WTC11 (cell line): Measurements from ENCODE around the gene CELF6. TPM values are rescaled to one million over a fixed set of nuclear protein-coding genes. Genes with fewer than 3 reads are reported as not detected.

Experiments
- ATAC-seq: fragments of 200-7000 bp; cut with Tn5 transposase; 2 replicates; pipeline ENCODE4 v1.10.0; 2021; ENCODE audit warnings: mild to moderate bottlenecking, moderate library complexity
- CTCF ChIA-PET: fragments of 300-600 bp; sonication (Branson Sonifier 250); formaldehyde crosslinking; loops from one replicate; lab custom pipeline; 2021; ENCODE audit warnings: antibody characterized with exemption; lab: Charles Lee
- POLR2A ChIA-PET: fragments of 350-600 bp; sonication (Branson Sonifier 250); formaldehyde crosslinking; loops from one replicate; lab custom pipeline; 2021; ENCODE audit warnings: antibody characterized with exemption; lab: Charles Lee
- DNase-seq: peaks from one replicate; pipeline ENCODE4 v3.0.0; 2021; ENCODE audit warnings: low spot score
- H3K27ac Mint-ChIP-seq: 2 replicates; pipeline ENCODE4 v1.8.0; 2021; ENCODE audit warnings: mixed read lengths
- H3K27me3 Mint-ChIP-seq: 2 replicates; pipeline ENCODE4 v1.8.0; 2021; ENCODE audit warnings: low read depth, mild to moderate bottlenecking, moderate library complexity, mixed read lengths
- H3K36me3 Mint-ChIP-seq: 2 replicates; pipeline ENCODE4 v1.8.0; 2021; ENCODE audit warnings: mixed read lengths
- H3K4me1 Mint-ChIP-seq: 2 replicates; pipeline ENCODE4 v1.8.0; 2022; ENCODE audit warnings: mixed read lengths
- H3K4me3 Mint-ChIP-seq: 2 replicates; pipeline ENCODE4 v1.8.0; 2021; ENCODE audit warnings: mild to moderate bottlenecking, moderate library complexity, mixed read lengths
- H3K9me3 Mint-ChIP-seq: 2 replicates; pipeline ENCODE4 v1.8.0; 2021; ENCODE audit warnings: mixed read lengths
- ATF1 ChIP-seq: sonication (generic); formaldehyde crosslinking; IDR thresholded peaks from 2 replicates; pipeline ENCODE4 v1.8.1; 2023; ENCODE audit warnings: mild to moderate bottlenecking, moderate library complexity, missing genetic modification reagents
- CREB1 ChIP-seq: sonication (generic); formaldehyde crosslinking; IDR thresholded peaks from 2 replicates; pipeline ENCODE4 v1.8.0; 2023; ENCODE audit warnings: mild to moderate bottlenecking, missing genetic modification reagents
- CREM ChIP-seq: sonication (generic); formaldehyde crosslinking; IDR thresholded peaks from 2 replicates; pipeline ENCODE4 v1.8.1; 2022; ENCODE audit warnings: mild to moderate bottlenecking, missing genetic modification reagents, moderate library complexity
- ESRRA ChIP-seq: sonication (generic); formaldehyde crosslinking; IDR thresholded peaks from 2 replicates; pipeline ENCODE4 v1.8.1; 2022; ENCODE audit warnings: mild to moderate bottlenecking, missing genetic modification reagents, borderline replicate concordance
- HMGA2 ChIP-seq: fragments of 250-450 bp; sonication (Bioruptor Pico); IDR thresholded peaks from 2 replicates; pipeline ENCODE4 v1.4.0; 2021; ENCODE audit warnings: mild to moderate bottlenecking, moderate library complexity
- MXD4 ChIP-seq: fragments of 250-450 bp; sonication (Bioruptor Pico); IDR thresholded peaks from 2 replicates; pipeline ENCODE4 v1.8.0; 2021; ENCODE audit warnings: mild to moderate bottlenecking, moderate library complexity, borderline replicate concordance
- OVOL2 ChIP-seq: fragments of 250-450 bp; sonication (Bioruptor Pico); IDR thresholded peaks from 2 replicates; pipeline ENCODE4 v1.9.0; 2021; ENCODE audit warnings: mild to moderate bottlenecking, borderline replicate concordance
- SMAD3 ChIP-seq: sonication (generic); formaldehyde crosslinking; IDR thresholded peaks from 2 replicates; pipeline ENCODE4 v1.8.0; 2022; ENCODE audit warnings: missing genetic modification reagents, mild to moderate bottlenecking, borderline replicate concordance
- TEAD4 ChIP-seq: sonication (generic); formaldehyde crosslinking; IDR thresholded peaks from 2 replicates; pipeline ENCODE4 v1.8.0; 2022; ENCODE audit warnings: mild to moderate bottlenecking, missing genetic modification reagents
- total RNA-seq: library from RNA; stranded (reverse); gene quantifications from 3 replicates; pipeline ENCODE4 v1.2.3, GENCODE V29; 2021
- TF ChIP-seq, protein P1 (sequence below): sonication (generic); formaldehyde crosslinking; IDR thresholded peaks from 2 replicates; pipeline ENCODE4 v1.8.0; 2023; ENCODE audit warnings: mild to moderate bottlenecking, missing genetic modification reagents
- TF ChIP-seq, protein P2 (sequence below): fragments of 250-450 bp; sonication (Bioruptor Pico); IDR thresholded peaks from 2 replicates; pipeline ENCODE4 v1.9.0; 2021; ENCODE audit warnings: mild to moderate bottlenecking
- TF ChIP-seq, protein P3 (sequence below): fragments of 250-450 bp; sonication (Bioruptor Pico); IDR thresholded peaks from 2 replicates; pipeline ENCODE4 v1.9.0; 2021; ENCODE audit warnings: moderate library complexity, mild to moderate bottlenecking, inconsistent platforms, borderline replicate concordance
- TF ChIP-seq, protein P4 (sequence below): fragments of 250-450 bp; sonication (Bioruptor Pico); IDR thresholded peaks from 2 replicates; pipeline ENCODE4 v1.8.0; 2021; ENCODE audit warnings: mild to moderate bottlenecking
- TF ChIP-seq, protein P5 (sequence below): sonication (generic); formaldehyde crosslinking; IDR thresholded peaks from 2 replicates; pipeline ENCODE4 v1.8.1; 2023; ENCODE audit warnings: mild to moderate bottlenecking, missing genetic modification reagents

The CELF6 gene
- total RNA-seq, 1 experiment from 2014 or later = not detected

DNA sequence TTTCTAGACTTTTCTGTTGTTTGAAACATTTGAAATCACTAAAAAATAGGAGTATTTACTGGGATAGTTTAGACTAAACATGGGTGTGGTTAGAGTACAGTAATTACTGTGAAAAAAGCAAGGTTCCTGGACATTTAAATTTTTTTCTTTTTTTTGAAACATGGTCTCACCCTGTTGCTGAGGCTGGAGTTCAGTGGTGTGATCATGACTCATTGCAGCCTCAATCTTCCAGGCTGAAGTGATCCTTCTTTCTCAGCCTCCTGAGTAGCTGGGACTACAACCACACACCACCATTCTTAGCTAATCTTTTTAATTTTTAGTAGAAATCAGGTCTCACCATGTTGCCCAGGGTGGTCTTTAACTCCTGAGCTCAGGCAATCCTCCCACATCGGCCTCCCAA is 20.4 kb upstream of the CELF6 start:
- Mint-ChIP-seq H3K4me3 (no peak overlapping the region), H3K27me3 (no peaks in the 10 kb centered on the region), H3K4me1 (peaks cover 10% of the 10 kb centered on the region), H3K27ac (no peak overlapping the region), H3K36me3 (peaks cover 2% of the 10 kb centered on the region)
- ATAC-seq (no peak), DNase-seq (no peak)
- CTCF ChIA-PET = no interaction called here
- TF ChIP-seq, protein P1, sequence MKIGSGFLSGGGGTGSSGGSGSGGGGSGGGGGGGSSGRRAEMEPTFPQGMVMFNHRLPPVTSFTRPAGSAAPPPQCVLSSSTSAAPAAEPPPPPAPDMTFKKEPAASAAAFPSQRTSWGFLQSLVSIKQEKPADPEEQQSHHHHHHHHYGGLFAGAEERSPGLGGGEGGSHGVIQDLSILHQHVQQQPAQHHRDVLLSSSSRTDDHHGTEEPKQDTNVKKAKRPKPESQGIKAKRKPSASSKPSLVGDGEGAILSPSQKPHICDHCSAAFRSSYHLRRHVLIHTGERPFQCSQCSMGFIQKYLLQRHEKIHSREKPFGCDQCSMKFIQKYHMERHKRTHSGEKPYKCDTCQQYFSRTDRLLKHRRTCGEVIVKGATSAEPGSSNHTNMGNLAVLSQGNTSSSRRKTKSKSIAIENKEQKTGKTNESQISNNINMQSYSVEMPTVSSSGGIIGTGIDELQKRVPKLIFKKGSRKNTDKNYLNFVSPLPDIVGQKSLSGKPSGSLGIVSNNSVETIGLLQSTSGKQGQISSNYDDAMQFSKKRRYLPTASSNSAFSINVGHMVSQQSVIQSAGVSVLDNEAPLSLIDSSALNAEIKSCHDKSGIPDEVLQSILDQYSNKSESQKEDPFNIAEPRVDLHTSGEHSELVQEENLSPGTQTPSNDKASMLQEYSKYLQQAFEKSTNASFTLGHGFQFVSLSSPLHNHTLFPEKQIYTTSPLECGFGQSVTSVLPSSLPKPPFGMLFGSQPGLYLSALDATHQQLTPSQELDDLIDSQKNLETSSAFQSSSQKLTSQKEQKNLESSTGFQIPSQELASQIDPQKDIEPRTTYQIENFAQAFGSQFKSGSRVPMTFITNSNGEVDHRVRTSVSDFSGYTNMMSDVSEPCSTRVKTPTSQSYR (CRISPR knock-in tag) = no peak
- TF ChIP-seq OVOL2 (CRISPR knock-in tag) = no peak
- TF ChIP-seq CREB1 (CRISPR knock-in tag) = no peak
- TF ChIP-seq, all 79 proteins: peak for 0
- POLR2A ChIA-PET = no interaction called here
- no peaks in the 10 kb centered on the region for H3K9me3 Mint-ChIP-seq

DNA sequence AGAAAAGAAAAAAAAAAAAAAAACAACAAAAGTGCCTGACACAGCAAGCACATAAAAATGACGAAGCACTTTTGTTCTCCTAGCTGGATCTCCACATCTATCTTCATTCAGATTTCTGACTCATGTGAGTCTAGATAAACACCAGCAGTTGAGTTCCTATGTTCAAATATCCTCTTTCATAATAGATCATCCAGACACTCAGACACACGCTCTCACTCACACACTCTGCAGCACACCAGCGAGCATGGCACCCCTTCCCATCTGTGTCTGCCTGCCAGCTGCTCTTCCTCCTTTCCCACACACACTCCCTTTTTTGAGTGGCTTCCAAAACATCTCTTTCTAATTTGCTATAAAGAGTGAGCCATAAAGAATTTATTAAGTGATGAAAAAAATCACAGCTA is 19.8 kb upstream of the CELF6 start:
- TF ChIP-seq HMGA2 (CRISPR knock-in tag) (no peak), SMAD3 (CRISPR knock-in tag) (no peak)
- TF ChIP-seq, protein P2, sequence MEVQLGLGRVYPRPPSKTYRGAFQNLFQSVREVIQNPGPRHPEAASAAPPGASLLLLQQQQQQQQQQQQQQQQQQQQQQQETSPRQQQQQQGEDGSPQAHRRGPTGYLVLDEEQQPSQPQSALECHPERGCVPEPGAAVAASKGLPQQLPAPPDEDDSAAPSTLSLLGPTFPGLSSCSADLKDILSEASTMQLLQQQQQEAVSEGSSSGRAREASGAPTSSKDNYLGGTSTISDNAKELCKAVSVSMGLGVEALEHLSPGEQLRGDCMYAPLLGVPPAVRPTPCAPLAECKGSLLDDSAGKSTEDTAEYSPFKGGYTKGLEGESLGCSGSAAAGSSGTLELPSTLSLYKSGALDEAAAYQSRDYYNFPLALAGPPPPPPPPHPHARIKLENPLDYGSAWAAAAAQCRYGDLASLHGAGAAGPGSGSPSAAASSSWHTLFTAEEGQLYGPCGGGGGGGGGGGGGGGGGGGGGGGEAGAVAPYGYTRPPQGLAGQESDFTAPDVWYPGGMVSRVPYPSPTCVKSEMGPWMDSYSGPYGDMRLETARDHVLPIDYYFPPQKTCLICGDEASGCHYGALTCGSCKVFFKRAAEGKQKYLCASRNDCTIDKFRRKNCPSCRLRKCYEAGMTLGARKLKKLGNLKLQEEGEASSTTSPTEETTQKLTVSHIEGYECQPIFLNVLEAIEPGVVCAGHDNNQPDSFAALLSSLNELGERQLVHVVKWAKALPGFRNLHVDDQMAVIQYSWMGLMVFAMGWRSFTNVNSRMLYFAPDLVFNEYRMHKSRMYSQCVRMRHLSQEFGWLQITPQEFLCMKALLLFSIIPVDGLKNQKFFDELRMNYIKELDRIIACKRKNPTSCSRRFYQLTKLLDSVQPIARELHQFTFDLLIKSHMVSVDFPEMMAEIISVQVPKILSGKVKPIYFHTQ (CRISPR knock-in tag) = no peak
- H3K4me3 Mint-ChIP-seq = no peak overlapping the region
- H3K4me1 Mint-ChIP-seq = peaks cover 10% of the 10 kb centered on the region
- no peak for DNase-seq
- no peaks in the 10 kb centered on the region for H3K27me3 Mint-ChIP-seq
- CTCF ChIA-PET = interaction anchor here (1.1 kb wide), 1 partner anchor 9 kb away, joined by 3 read pairs; no protein-coding TSS in a partner anchor
- no peak for ATAC-seq
- H3K36me3 Mint-ChIP-seq = no peaks in the 10 kb centered on the region
- POLR2A ChIA-PET = no interaction called here
- no peaks in the 10 kb centered on the region for H3K9me3 Mint-ChIP-seq
- H3K27ac Mint-ChIP-seq = no peak overlapping the region

DNA sequence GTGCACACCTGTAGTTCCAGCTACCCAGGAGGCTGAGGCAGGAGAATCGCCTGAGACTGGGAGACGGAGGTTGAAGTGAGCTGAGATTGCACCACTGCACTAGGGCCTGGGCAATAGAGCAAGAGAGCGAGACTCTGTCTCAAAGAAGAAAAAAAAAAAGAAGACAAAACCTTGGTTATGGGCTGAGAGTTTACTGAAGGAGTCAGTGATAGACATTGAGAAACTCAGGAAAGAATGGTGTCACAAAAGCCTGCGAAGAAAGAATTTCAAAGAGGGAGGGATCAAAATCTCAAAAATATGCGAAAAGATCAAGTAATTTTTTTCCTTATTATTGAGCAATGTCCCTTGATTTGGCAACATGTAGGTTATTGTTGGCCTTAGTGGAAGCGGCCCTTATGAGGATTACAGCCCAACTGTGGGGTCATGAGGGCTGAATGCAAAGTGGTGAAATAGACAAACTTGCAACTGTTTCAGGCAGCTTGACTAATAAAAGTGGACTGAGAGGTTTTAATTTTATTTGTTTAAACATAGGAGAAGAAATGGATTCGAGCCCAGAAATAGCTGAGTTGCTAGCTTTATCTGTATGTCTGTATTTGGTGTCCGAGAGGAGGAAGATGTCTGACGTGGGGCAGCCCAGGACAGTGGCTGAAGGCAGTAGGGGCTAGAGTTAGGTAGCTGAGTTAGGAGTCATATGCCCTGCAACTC is 18.8 kb upstream of the CELF6 start:
- TF ChIP-seq MXD4 (CRISPR knock-in tag) (no peak), ATF1 (CRISPR knock-in tag) (no peak)
- Mint-ChIP-seq H3K4me3 (no peak overlapping the region), H3K4me1 (peaks cover 10% of the 10 kb centered on the region), H3K36me3 (no peaks in the 10 kb centered on the region), H3K9me3 (no peaks in the 10 kb centered on the region), H3K27ac (no peak overlapping the region), H3K27me3 (no peaks in the 10 kb centered on the region)
- ChIA-PET POLR2A (no interaction called here), CTCF (interaction anchor here (1.0 to 1.1 kb wide), 2 partner anchors 8 to 261 kb away, joined by 3 to 4 read pairs; no protein-coding TSS in a partner anchor)
- ATAC-seq (no peak), DNase-seq (no peak)

DNA sequence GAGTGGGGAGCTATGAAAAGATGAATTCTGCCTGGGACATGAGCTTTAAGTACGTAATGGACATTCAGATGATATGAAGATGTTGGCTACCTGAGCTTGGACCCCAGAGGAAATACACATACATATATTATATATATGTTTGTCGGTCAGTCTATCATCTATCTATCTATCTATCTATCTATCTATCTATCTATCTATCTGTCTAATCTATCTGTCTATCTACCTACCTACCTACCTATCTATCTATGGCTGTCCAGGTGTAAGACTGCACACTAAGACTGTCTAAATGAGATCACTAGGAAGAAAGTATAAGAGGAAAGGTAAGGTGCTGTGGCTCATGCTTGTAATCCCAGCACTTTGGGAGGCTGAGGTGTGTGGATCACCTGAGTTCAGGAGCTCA is 18.2 kb upstream of the CELF6 start:
- H3K27ac Mint-ChIP-seq = no peak overlapping the region
- H3K4me3 Mint-ChIP-seq = no peak overlapping the region
- ATAC-seq (no peak), DNase-seq (no peak)
- peaks cover 10% of the 10 kb centered on the region for H3K4me1 Mint-ChIP-seq
- no peak for TF ChIP-seq ESRRA (CRISPR knock-in tag)
- no peak for TF ChIP-seq CREM (CRISPR knock-in tag)
- no peak for TF ChIP-seq TEAD4 (CRISPR knock-in tag)
- no peak for TF ChIP-seq OVOL2 (CRISPR knock-in tag)
- TF ChIP-seq, protein P3, sequence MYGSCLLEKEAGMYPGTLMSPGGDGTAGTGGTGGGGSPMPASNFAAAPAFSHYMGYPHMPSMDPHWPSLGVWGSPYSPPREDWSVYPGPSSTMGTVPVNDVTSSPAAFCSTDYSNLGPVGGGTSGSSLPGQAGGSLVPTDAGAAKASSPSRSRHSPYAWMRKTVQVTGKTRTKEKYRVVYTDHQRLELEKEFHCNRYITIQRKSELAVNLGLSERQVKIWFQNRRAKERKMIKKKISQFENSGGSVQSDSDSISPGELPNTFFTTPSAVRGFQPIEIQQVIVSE (CRISPR knock-in tag) = no peak
- TF ChIP-seq, protein P4, sequence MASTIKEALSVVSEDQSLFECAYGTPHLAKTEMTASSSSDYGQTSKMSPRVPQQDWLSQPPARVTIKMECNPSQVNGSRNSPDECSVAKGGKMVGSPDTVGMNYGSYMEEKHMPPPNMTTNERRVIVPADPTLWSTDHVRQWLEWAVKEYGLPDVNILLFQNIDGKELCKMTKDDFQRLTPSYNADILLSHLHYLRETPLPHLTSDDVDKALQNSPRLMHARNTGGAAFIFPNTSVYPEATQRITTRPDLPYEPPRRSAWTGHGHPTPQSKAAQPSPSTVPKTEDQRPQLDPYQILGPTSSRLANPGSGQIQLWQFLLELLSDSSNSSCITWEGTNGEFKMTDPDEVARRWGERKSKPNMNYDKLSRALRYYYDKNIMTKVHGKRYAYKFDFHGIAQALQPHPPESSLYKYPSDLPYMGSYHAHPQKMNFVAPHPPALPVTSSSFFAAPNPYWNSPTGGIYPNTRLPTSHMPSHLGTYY (CRISPR knock-in tag) = no peak
- TF ChIP-seq, protein P5, sequence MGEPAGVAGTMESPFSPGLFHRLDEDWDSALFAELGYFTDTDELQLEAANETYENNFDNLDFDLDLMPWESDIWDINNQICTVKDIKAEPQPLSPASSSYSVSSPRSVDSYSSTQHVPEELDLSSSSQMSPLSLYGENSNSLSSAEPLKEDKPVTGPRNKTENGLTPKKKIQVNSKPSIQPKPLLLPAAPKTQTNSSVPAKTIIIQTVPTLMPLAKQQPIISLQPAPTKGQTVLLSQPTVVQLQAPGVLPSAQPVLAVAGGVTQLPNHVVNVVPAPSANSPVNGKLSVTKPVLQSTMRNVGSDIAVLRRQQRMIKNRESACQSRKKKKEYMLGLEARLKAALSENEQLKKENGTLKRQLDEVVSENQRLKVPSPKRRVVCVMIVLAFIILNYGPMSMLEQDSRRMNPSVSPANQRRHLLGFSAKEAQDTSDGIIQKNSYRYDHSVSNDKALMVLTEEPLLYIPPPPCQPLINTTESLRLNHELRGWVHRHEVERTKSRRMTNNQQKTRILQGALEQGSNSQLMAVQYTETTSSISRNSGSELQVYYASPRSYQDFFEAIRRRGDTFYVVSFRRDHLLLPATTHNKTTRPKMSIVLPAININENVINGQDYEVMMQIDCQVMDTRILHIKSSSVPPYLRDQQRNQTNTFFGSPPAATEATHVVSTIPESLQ (CRISPR knock-in tag) = no peak
- H3K9me3 Mint-ChIP-seq = no peaks in the 10 kb centered on the region
- H3K36me3 Mint-ChIP-seq = no peaks in the 10 kb centered on the region
- ChIA-PET POLR2A (no interaction called here), CTCF (interaction anchor here (1.0 kb wide), 1 partner anchor 262 kb away, joined by 4 read pairs; no protein-coding TSS in a partner anchor)
- no peaks in the 10 kb centered on the region for H3K27me3 Mint-ChIP-seq
